Loucy (cell line): ENCODE results near the gene PLEKHF1.

Experiments used
- H2AFZ ChIP-seq: fragments of 200-600 bp; sonication (generic); 2 replicates; pipeline ENCODE4 v1.6.0; 2016; ENCODE audit warnings: antibody characterized with exemption, mild to moderate bottlenecking, low read length, moderate library complexity
- H3F3A ChIP-seq: fragments of 200-600 bp; 2 replicates; pipeline ENCODE4 v1.6.0; 2016; ENCODE audit warnings: antibody characterized with exemption, low read depth, mild to moderate bottlenecking
- H3K27me3 ChIP-seq: fragments of 200-600 bp; sonication (generic); 2 replicates; pipeline ENCODE4 v1.6.1; 2014; ENCODE audit warnings: low read length, mild to moderate bottlenecking; ENCODE audit not compliant: insufficient read depth, poor library complexity, severe bottlenecking
- H3K36me3 ChIP-seq: fragments of 200-600 bp; sonication (generic); 2 replicates; pipeline ENCODE4 v1.6.1; 2016; ENCODE audit warnings: low read length; ENCODE audit not compliant: insufficient read depth
- H3K4me1 ChIP-seq: fragments of 200-600 bp; sonication (generic); 2 replicates; pipeline ENCODE4 v1.5.1; 2014; ENCODE audit warnings: low read length, mild to moderate bottlenecking; ENCODE audit not compliant: insufficient read depth, poor library complexity, severe bottlenecking
- H3K4me2 ChIP-seq: fragments of 200-600 bp; sonication (generic); 2 replicates; pipeline ENCODE4 v1.6.0; 2014; ENCODE audit warnings: antibody characterized with exemption, low read length, low read depth, mild to moderate bottlenecking; ENCODE audit not compliant: poor library complexity, severe bottlenecking
- H3K4me3 ChIP-seq: fragments of 200-600 bp; sonication (generic); 2 replicates; pipeline ENCODE4 v1.5.1; 2014; ENCODE audit warnings: low read length, mild to moderate bottlenecking, mixed read lengths; ENCODE audit not compliant: poor library complexity, severe bottlenecking
- H3K79me2 ChIP-seq: fragments of 200-600 bp; sonication (generic); 2 replicates; pipeline ENCODE4 v1.6.1; 2014; ENCODE audit warnings: low read length; ENCODE audit not compliant: insufficient read depth
- H3K9ac ChIP-seq: fragments of 200-600 bp; sonication (generic); 2 replicates; pipeline ENCODE4 v1.6.0; 2014; ENCODE audit warnings: mild to moderate bottlenecking, low read depth, low read length, moderate library complexity; ENCODE audit not compliant: poor library complexity, severe bottlenecking
- H3K9me2 ChIP-seq: fragments of 200-600 bp; sonication (generic); replicated peaks from 2 replicates; pipeline ENCODE4 v1.6.1; 2016; ENCODE audit warnings: low read depth, low read length, mixed read lengths
- H3K9me3 ChIP-seq: fragments of 200-600 bp; sonication (generic); 2 replicates; pipeline ENCODE4 v1.6.1; 2014; ENCODE audit warnings: mild to moderate bottlenecking, antibody characterized with exemption, low read length, low read depth; ENCODE audit not compliant: insufficient read depth
- H4K20me1 ChIP-seq: fragments of 200-600 bp; sonication (generic); 2 replicates; pipeline ENCODE4 v1.6.0; 2014; ENCODE audit warnings: antibody characterized with exemption, low read length, mild to moderate bottlenecking; ENCODE audit not compliant: insufficient read depth, poor library complexity, severe bottlenecking
- EZH2phosphoT487 ChIP-seq: fragments of 200-600 bp; IDR thresholded peaks from 2 replicates; pipeline ENCODE4 v1.6.1; 2018; ENCODE audit warnings: antibody characterized with exemption, mild to moderate bottlenecking, moderate library complexity, borderline replicate concordance
- TF ChIP-seq, protein P1 (sequence below): fragments of 200-600 bp; sonication (generic); conservative IDR thresholded peaks from 2 replicates; pipeline ENCODE4 v1.5.1; 2014; ENCODE audit warnings: mild to moderate bottlenecking, antibody characterized with exemption, low read length

PLEKHF1 gene

DNA sequence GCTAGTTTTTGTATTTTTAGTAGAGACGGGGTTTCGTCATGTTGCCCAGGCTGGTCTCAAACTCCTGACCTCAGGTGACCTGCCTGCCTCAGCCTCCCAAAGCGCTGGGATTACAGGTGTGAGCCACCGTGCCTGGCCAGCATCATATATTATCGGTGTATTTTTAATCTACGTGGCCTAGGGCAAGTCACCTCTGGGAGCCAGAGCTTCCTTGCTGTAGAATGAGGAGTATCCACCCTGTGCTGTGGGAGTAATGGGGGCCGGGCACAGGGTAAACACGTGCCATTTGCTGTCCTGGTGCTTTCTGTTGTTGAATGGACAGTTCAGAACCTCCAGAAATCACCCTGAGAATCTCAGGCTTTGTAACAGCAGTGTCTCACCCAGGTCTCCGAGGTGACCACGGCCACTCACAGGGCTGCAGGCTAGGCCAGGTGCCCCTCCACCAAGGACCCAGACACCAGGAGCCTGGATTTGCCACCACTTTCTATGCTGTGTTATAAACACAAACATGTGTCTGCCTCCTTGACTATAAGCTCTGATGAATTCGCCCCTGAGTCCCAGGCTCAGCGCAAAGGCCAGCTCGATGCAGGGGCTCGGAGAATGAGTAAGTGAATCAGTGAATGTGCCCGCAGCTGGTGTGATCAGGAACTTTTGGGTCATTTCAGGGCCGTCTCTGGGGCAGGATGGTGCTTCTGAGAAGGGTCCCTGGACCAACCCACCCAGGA is 36.4 kb upstream of the PLEKHF1 start:
- no peak overlapping the region for H3K9ac ChIP-seq
- H2AFZ ChIP-seq: no peak overlapping the region
- H3K4me2 ChIP-seq: no peak overlapping the region
- H3K79me2 ChIP-seq: no peaks in the 10 kb centered on the region
- TF ChIP-seq EZH2phosphoT487: no peak
- TF ChIP-seq, protein P1, sequence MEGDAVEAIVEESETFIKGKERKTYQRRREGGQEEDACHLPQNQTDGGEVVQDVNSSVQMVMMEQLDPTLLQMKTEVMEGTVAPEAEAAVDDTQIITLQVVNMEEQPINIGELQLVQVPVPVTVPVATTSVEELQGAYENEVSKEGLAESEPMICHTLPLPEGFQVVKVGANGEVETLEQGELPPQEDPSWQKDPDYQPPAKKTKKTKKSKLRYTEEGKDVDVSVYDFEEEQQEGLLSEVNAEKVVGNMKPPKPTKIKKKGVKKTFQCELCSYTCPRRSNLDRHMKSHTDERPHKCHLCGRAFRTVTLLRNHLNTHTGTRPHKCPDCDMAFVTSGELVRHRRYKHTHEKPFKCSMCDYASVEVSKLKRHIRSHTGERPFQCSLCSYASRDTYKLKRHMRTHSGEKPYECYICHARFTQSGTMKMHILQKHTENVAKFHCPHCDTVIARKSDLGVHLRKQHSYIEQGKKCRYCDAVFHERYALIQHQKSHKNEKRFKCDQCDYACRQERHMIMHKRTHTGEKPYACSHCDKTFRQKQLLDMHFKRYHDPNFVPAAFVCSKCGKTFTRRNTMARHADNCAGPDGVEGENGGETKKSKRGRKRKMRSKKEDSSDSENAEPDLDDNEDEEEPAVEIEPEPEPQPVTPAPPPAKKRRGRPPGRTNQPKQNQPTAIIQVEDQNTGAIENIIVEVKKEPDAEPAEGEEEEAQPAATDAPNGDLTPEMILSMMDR: no peak
- no peaks in the 10 kb centered on the region for H3K4me1 ChIP-seq
- no peaks in the 10 kb centered on the region for H4K20me1 ChIP-seq
- no peaks in the 10 kb centered on the region for H3F3A ChIP-seq
- H3K9me2 ChIP-seq: no peaks in the 10 kb centered on the region
- H3K9me3 ChIP-seq: no peaks in the 10 kb centered on the region
- no peaks in the 10 kb centered on the region for H3K27me3 ChIP-seq
- H3K4me3 ChIP-seq: no peak overlapping the region
- H3K36me3 ChIP-seq: no peaks in the 10 kb centered on the region

DNA sequence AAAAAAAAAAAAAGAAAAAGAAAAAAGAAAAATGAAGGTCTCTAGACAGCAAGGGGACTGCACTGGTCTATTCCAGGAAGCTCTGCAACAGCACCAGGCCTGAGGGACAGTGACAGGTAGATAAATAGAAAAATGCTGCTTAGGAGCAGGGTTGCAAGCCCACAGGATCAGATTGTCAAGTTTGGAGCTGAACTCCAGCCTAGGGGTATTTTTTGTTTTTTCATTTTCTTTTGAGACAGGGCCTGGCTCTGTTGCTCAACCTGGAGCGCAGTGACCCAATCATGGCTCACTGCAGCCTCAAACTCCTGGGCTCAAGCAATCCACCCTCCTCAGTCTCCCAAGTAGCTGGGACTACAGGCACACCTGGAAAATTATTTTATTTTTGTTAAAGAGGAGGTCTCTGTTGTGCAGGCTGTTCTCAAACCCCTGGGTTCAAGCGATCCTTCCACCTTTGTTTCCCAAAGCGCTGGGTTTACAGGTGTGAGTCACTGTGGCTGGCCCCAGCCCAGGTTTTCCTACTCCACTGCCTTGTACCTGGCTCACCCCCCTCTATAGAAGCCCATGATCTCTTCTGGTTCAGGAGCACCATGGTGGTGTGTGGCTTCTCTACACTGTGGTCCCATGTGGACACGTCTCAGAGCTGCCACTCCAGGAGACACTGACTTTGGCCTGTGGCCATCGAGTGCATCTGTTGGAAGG is 35.3 kb upstream of the PLEKHF1 start:
- Histone ChIP-seq H3K79me2 (no peaks in the 10 kb centered on the region), H3K4me2 (no peak overlapping the region), H2AFZ (no peak overlapping the region), H3K9me3 (no peaks in the 10 kb centered on the region), H3F3A (no peaks in the 10 kb centered on the region), H3K9ac (no peak overlapping the region), H3K27me3 (no peaks in the 10 kb centered on the region), H3K4me1 (no peaks in the 10 kb centered on the region), H4K20me1 (no peaks in the 10 kb centered on the region), H3K36me3 (no peaks in the 10 kb centered on the region), H3K9me2 (no peaks in the 10 kb centered on the region), H3K4me3 (no peak overlapping the region)
- TF ChIP-seq EZH2phosphoT487: no peak
- TF ChIP-seq, protein P1: no peak

DNA sequence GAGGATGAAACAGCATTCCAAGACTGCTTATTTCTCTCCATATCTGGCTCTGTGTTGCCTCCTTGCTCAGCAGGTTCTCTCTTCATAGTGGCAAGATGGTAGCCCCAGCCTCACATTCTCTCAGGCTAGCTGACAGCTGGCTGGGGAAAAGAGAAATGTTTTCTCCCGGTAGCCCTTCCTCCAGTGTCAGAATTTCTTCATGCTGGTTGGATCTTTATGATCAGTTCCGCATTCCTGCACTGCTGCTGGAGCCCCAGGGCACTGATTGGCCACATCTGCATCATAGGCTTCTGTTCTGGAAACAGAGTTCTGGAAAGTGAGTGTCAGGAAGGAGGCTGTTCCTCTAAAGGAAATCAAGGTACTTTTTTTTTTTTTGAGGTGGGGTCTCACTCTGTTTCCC is 34.6 kb upstream of the PLEKHF1 start:
- H3K79me2 ChIP-seq: no peaks in the 10 kb centered on the region
- H3K9ac ChIP-seq: no peak overlapping the region
- no peaks in the 10 kb centered on the region for H3K27me3 ChIP-seq
- H3K4me2 ChIP-seq: no peak overlapping the region
- H3K4me1 ChIP-seq: no peaks in the 10 kb centered on the region
- H4K20me1 ChIP-seq: no peaks in the 10 kb centered on the region
- TF ChIP-seq EZH2phosphoT487: no peak
- TF ChIP-seq, protein P1: no peak
- H2AFZ ChIP-seq: no peak overlapping the region
- H3F3A ChIP-seq: no peaks in the 10 kb centered on the region
- H3K36me3 ChIP-seq: no peaks in the 10 kb centered on the region
- H3K9me3 ChIP-seq: no peaks in the 10 kb centered on the region
- H3K4me3 ChIP-seq: no peak overlapping the region
- no peaks in the 10 kb centered on the region for H3K9me2 ChIP-seq
